ENCODE data around the gene HDAC9.
"Not testable (repeated sequence)": the region's sequence is repeated elsewhere in the genome, so short reads cannot be mapped to it uniquely, and the experiment has no call there.

HDAC9 gene

DNA sequence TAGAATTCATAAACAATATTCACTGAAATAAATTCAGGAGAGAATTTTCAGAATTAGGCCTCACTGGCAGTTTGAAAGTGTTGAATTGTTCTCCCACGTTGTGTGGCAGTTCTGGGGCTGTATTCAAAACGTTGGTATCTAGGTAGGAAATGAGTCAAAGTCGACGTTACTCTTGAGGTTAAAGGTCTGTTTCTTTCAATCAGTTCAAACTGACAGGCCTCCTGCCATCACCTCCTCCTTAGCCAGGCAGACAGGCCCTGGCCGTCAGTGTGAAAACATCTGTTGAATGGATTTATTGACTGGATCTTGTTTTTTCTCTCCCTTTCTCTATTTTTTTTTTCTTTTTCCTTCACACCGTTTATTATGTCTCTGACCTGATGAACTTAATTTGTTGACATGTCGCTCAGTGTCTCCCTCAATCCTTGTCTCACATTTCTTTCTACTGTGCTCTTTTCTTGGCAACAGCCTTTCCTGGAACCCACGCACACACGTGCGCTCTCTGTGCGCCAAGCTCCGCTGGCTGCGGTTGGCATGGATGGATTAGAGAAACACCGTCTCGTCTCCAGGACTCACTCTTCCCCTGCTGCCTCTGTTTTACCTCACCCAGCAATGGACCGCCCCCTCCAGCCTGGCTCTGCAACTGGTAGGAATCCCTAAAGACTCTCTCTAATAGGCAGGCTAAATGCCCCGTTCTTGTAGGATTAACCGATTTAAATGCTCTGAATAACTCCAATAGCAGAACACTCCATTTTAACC is 231.7 kb downstream of the HDAC9 start:
- no peak for DNase-seq (ENCODE audit: low read depth)

DNA sequence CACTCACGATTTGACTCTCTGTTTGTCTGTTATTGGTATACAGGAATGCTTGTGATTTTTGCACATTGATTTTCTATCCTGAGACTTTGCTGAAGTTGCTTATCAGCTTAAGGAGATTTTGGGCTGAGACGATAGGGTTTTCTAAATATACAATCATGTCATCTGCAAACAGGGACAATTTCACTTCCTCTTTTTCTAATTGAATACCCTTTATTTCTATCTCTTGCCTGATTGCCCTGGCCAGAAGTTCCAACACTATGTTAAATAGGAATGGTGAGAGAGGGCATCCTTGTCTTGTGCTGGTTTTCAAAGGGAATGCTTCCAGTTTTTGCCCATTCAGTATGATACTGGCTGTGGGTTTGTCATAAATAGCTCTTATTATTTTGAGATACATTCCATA is 240.5 kb downstream of the HDAC9 start:
- DNase-seq (ENCODE audit: low read depth): not testable (repeated sequence)

GRCh38 chr7:18740579-18740988 is 245.0 kb downstream of the HDAC9 start:
- no peak for DNase-seq (ENCODE audit: low read depth)

DNA sequence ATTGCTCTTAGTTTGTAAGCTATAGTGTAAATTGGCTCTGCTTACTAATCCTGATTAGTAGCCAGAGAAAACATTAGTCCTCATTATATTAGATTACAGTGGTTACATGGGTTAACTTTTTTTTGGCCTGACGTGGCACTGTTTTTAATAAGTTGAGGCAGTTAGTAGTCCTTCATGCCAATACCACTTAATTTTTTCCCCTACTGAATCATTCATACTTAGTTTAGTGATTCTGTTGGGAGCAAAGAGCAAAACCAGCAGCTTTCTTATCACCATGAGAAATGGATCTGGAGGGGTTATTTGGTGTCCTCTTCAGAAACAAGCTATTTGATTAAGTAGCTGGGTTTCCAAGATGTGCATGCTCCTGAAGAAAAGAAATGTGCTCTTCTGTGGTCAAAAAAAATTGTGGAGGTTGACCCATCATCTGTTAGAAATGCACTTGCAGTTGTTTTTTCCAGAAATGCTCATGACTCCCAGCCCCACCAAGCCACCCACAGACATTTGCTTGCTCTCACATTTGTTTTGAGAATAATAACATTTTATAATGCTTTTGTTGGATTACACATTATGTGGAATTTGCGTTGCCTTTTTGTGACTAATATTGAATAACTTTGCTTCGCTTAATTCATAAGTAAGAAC is 258.5 kb downstream of the HDAC9 start:
- no peak for DNase-seq (ENCODE audit: low read depth)

GRCh38 chr7:18754766-18755165 is 259.2 kb downstream of the HDAC9 start:
- no peak for DNase-seq (ENCODE audit: low read depth)

- no peak for DNase-seq (ENCODE audit: low read depth)
Measured at GRCh38 chr7:18755793-18756192, 260.2 kb downstream of the HDAC9 start.

DNA sequence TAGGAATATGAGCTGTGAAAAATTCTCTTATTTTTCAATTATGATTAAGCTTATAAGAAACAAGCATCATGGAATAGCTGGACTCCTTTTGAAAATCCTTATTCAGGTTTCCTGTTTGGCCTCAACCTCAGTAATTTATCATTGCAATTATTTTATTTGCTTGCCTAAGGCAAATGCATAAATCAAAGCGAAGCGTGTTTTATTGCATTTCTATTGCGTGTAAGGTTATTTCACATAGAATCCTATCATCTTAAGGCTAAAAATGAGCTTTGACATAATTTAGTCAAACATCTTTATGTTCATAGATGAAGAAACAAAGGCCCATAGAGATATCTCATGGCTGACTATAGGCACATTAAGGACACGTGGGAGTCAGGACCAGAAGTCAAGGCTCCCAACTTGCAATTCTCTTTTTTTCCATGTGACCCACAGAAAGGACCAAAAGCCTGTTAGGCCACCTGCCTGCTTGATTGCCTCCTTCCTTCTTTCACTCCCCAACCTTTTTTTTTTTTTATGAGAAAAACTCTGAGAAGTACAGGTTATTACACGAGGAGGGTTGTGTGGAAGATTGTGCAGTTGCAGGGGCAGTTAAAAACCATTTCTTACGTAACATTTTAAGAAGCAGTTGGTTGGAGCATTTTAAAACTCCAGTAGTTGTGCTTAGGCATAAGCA is 261.0 kb downstream of the HDAC9 start:
- no peak for DNase-seq (ENCODE audit: low read depth)

DNA sequence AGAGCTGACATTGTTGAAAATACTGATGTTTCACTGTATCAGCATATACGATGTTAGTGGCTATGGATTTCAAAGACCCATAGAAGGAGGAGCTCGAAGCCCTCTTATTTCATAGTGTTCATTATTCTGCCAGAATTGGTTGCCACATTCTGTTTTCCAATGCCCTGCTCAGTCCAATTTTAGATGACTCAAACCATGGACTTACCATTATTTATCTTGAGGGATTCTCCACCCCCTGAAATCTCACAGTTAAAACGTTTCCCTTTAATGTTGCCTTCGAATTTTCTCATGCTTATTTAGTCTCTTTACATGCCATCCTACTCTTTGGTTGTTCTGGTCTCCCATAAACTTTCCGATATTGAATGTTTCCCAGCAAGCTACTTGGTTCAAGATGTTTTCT is 264.5 kb downstream of the HDAC9 start:
- no peak for DNase-seq (ENCODE audit: low read depth)

DNA sequence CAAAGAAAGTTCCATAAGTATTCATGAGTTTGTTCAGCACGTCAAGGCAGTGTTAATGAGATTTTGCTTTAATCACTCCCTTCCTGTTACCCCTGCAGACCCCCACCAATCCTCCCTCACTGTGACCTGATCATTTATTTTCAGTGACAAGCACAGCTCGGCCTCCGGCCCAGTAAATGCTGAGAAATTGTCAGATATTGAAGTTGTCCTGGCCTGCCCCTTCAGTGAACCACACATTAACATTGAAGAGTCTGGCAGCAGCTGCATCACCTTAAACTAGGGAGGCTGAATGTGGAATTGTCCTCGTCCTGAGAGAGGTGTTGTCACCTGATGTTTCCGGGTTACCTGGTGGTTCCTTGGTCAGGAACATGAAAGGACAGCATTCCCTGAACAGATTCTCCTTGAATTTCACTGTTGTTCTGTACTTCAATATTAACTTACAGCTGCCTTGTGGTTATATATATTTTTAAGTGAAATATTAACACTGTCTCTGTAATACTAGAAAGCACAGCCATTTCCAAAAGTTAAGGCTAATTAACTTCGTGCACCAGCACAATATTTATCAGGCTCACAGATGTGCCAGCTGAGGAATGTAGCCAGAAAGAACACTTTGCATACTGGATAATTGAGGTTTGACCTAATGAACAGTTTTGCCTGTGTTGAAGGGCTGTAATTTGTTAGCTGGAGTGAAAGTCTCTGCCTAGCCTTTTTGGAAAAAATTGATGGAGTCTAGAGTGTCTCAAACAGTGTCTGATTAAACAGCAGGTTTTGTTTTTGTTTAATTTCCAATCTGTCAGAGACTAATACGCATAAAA is 265.3 kb downstream of the HDAC9 start:
- DNase-seq (ENCODE audit: low read depth): no peak

GRCh38 chr7:18762189-18762588 is 266.6 kb downstream of the HDAC9 start:
- DNase-seq (ENCODE audit: low read depth): no peak

- no peak for DNase-seq (ENCODE audit: low read depth)
Measured at GRCh38 chr7:18768256-18768655, 272.7 kb downstream of the HDAC9 start.

DNA sequence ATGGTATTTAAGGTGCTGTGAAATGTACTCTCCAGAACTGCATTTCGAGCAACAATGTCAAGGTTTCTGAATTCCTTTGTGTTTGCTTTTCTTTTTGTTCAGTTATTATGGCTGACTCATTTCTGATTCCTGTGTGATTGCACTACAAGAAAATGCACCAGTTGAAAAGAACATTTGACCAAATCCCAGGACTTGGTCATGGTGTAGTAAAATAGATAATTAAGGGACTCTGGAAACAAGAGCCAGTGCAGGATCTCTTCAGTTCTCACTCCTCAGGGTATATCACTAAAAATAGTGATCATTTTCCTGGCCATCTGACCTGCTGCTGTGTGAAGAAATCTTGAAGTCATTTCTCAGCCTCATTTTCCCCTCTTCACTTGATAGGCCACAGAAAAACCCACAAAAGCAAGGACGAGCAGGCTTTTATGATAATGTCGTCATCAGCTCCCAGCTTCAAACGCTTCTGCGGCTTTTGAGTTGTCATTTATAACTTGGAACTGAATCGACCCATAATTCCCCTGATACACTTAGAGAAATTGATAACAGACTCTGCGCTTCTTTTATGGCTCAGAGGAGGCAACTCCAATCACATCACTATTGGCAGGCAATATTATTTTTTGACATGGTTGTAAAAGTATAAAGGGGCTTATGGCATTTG is 274.7 kb downstream of the HDAC9 start:
- DNase-seq (ENCODE audit: low read depth): no peak

DNA sequence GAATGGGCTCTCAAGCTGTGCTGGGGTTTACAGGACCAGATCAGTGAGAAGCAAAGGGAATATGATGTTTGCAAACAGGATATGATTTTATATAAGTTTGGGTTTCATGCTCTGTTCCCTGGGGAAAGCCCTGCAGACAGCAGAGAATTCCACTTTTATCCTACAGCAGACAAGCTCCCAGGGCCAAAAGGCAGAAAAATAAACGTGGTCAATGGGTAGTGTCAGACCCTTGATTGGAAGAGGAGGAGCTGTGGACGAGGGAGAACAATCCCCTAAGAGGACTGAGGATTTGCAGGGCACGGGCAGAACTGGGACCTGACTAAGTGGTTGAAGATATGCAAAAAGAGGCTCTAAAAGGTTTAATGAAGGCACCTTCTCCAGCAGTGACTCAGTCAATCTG is 275.3 kb downstream of the HDAC9 start:
- no peak for DNase-seq (ENCODE audit: low read depth)

- no peak for DNase-seq (ENCODE audit: low read depth)
Measured at GRCh38 chr7:18771834-18772566, 276.5 kb downstream of the HDAC9 start.

- DNase-seq (ENCODE audit: low read depth): no peak
Measured at GRCh38 chr7:18772567-18772965, 277.0 kb downstream of the HDAC9 start.

- DNase-seq (ENCODE audit: low read depth): no peak
Measured at GRCh38 chr7:18777314-18777713, 281.8 kb downstream of the HDAC9 start.

DNA sequence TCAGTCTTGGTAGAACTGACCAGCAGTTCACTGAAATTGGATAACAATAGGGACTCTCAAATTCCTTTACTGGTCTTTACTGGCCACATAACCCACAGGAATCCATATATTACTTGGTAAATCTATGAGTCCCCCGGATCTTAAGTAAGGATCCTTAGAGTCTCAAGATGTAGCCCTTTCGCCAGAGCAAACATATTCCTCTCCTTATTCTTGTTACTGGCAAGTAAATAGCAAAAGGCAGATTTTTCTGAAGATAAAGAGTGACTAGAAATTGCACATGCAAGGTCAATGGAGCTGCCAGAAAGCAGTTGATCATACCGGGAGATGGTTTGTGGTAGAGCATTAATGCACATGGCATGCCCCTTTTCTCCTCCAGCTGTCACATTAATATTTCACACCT is 283.0 kb downstream of the HDAC9 start:
- no peak for DNase-seq (ENCODE audit: low read depth)

GRCh38 chr7:18780266-18780665 is 284.7 kb downstream of the HDAC9 start:
- DNase-seq (ENCODE audit: low read depth): no peak

DNA sequence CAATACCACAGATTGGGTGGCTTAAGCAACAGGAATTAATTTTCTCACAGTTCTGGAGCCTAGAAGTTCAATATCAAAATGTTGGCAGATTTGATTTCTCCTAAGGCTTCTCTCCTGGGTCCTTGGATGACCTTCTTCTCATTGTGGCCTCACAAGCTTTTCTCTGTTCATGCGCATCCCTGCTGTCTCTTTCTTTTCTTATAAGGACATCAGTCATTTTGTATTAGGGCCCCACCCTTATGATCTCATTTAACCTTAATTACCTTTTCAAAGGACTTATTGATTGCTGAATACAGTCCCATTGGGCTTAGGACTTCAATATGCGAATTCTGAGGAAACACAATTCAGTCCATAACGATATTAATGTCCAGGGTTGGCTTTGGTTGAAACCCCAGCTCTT is 285.4 kb downstream of the HDAC9 start:
- no peak for DNase-seq (ENCODE audit: low read depth)

DNA sequence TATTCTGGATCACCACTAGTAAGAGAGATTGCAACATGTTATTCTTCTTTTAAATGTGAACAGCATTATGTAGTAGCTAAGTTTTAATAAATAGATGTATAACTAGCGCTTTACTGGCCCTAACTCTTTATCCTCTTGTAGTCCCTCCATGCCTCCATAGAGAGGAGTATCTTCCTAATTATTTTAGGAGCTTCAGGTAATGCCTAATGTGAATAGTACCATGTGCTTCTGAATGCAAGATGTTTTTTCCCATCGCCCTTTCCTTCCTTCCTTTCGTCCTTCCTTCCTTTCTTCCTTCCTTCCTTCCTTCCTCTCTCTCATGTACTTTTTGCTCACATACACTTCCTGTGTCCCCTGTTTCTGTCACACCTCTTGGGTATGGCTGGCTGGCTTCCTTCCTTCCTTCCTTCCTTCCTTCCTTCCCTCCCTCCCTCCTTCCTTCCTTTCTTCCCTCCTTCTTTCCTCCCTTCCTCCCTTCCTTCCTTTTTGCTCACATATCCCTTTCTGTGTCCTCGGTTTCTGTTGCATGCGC is 290.7 kb downstream of the HDAC9 start:
- no peak for DNase-seq (ENCODE audit: low read depth)

GRCh38 chr7:18786796-18787195 is 291.2 kb downstream of the HDAC9 start:
- DNase-seq (ENCODE audit: low read depth): no peak

Data from activated T-helper 9 cell treated with anti-CD3 and anti-CD28 coated beads, Interleukin-2, amount 50 U/mL, for 16 hours (primary cell).